HuH-7 (cell line): Measurements from ENCODE around the gene GAS5.
"Not testable (repeated sequence)": the region's sequence is repeated elsewhere in the genome, so short reads cannot be mapped to it uniquely, and the experiment has no call there.

Experiments
- DNase-seq: peaks from one replicate; pipeline ENCODE4 v3.0.0; 2011; ENCODE audit warnings: low spot score

The GAS5 gene

DNA sequence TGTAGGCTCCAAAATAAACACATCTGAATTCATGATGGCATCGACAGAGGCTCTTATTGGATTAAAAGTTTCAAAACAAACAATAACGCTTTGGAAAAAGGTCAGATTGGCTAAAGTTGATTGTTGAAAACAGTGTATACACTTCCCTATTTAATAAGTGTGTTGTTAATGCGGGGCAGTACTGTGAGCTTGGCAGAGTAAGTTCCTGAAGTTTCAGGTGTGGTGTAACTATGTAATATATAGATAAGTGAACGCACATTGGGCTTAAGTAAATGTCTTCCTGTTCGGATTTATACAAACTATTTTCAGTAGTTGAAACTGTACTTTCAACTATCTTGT, 1.2 kb upstream of the GAS5 start:
- no peak for DNase-seq

DNA sequence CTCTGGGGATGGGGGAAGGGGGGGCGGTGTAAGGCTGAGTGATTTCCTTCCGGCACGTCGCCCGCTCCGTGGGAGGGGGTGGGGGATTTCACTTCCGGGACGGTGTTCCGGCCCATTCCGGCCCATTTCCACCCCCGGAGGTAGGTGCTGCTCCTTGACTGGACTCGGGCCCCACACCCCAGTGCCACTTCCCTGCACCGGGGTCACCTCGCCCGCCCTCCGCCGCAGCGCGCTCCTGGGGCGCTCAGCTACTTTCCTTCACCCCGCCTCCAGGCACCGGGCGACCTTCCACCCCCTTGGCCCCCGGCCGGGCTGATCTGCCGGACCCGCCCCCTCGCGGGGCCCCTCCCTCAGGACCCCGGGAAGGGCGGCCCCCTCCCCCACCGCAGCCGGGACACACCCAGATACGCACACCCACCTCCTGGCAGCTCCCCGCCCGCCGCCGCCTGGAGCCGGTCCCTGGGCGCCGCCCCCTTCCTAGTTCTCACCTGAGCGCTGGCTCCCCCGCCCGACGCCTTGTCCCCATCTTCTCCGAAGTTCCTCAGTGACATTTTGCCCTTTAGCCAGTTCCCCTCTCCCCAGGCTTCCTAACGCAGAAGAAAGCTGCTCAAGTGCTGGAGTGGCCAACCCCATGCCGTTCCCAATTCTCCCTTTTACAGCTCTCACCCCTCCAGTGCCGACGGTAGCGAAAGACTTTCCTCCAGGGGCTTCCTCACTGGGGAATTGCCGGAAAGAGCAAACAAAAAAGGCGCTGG, 654 bp upstream of the GAS5 start, which contains the start of gene ZBTB37:
ZBTB37 (plus strand) TSS at position 115 of the 755 bp plus-strand sequence. CDS start 1,846 bp downstream, outside the sequence.
- peak; percentile 77 for DNase-seq

DNA sequence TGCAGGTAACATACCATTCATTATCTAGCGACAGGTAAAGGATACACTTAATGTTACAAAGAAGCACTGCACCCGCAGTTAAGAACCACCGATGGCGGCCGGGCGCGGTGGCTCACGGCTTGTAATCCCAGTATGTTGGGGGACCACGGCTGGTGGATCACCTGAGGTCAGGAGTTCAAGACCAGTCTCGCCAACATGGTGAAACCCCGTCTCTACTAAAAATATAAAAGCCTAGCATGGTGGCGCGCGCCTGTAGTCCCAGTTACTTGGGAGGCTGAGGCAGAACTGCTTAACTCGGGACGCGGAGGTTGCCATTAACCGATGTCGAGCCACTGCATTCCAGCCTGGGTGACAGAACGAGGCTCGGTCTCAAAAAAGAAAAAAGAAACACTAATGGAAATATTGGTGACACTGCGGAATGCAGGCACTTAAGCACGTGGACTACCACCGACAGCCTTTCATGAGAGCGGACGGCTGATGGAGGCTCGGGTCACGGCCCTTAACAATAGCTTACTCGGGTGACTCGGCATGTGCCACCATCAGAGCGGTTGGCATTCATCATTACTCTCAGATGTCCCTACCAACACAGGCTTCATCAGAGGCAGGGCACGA, 542 bp downstream of the GAS5 start:
- no peak for DNase-seq

DNA sequence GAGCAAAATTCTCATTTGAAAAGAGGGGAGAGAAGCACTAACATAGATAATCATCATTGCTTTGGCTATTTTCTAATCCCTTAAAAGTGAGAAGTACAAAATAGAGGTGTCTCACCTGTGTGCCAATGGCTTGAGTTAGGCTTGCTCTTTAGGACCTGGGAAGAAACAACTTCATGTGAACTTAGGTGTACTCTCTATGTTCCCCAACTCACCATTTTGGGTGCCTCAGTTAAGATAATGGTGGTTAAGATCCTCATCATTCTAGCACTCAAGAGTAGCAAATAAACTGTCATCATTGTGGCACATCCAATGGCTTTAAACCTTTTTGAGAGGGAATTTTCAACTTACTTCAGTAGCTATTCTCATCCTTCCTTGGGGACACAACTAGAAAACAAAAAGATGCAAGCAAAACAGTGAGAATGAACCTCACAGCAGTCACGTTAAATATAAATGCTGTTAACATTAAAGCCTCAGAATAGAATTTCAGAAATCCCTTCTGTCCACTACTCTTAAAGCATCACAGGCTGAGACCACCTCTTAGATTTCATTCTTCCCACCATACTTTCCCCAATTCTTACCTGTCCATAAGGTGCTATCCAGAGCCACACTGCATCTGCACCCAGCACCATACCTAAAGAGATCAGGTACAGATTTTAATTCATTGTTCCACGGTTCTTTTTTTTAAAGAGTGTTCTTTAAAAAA, 1.2 kb downstream of the GAS5 start:
- no peak for DNase-seq

- DNase-seq = no peak
These were observed 2.2 kb downstream of the GAS5 start for GRCh38 chr1:173865468-173866164.

GRCh38 chr1:173864179-173864867, 3.5 kb downstream of the GAS5 start:
- no peak for DNase-seq

- DNase-seq = no peak
These were observed 4.3 kb downstream of the GAS5 start for GRCh38 chr1:173863224-173864161.

- DNase-seq = no peak
These were observed 5.0 kb downstream of the GAS5 start for GRCh38 chr1:173862769-173863223.

DNA sequence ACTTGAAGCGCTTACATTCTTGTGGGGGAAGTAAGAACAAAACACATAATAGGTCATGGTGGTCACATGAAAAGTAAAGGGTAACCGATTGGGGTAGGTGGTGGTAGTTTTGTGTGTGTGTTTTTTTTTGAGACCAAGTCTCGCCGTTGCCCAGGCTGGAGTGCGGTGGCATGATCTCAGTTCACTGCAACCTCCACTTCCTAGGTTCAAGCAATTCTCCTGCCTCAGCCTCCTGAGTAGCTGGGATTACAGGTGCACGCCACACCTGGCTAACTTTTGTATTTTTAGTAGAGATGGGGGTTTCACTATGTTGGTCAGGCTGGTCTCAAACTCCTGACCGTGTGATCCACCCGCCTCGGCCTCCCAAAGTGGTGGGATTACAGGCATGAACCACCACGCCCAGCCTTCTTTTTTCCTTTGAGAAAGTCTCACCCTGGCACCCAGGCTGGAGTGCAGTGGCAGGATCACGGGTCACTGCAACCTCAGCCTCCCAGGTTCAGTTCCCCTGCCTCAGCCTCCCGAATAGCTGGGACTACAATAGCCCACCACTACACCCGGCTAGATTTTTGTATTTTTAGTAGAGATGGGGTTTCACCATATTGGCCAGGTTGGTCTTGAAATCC, 5.5 kb downstream of the GAS5 start:
- DNase-seq = not testable (repeated sequence)

GRCh38 chr1:173861731-173862145, 6.1 kb downstream of the GAS5 start:
- no peak for DNase-seq

GRCh38 chr1:173860065-173860464, 7.7 kb downstream of the GAS5 start:
- no peak for DNase-seq

DNA sequence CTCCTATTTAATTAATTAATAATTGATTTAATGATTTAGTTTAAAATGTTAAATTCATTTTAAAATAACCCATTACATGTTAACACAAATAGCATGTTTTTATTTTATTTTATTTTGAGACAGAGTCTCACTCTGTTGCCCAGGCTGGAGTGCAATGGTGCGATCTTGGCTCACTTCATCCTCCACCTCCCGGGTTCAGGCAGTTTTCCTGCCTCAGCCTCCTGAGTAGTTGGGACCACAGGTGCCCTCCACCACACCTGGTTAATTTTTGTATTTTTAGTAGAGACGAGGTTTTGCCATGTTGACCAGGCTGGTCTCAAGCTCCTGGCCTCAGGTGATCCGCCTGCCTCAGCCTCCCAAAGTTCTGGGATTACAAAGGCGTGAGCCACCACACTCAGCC, 8.2 kb downstream of the GAS5 start:
- not testable (repeated sequence) for DNase-seq

DNA sequence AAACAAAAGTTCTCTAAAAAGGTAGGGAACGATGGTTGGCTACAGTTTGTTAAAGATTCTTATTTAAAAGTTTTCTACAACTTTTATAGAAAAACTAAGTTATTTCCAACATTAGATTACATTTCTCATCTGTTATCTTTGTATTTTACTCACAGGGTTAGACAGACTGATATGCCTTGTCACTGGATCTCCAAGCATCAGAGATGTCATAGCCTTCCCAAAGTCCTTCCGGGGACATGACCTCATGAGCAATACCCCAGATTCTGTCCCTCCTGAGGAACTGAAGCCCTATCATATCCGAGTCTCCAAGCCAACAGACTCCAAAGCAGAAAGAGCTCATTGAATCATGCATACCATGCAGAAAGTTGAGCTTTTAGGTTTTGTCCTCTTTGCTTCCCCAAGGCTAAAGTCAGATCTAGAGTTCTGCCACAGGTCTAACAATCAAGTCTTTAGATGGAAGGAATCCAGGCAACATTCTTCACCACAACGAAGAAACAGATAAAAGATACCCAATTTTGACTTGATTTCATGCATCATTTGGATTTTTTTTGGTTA, 10.3 kb downstream of the GAS5 start:
- no peak for DNase-seq

DNA sequence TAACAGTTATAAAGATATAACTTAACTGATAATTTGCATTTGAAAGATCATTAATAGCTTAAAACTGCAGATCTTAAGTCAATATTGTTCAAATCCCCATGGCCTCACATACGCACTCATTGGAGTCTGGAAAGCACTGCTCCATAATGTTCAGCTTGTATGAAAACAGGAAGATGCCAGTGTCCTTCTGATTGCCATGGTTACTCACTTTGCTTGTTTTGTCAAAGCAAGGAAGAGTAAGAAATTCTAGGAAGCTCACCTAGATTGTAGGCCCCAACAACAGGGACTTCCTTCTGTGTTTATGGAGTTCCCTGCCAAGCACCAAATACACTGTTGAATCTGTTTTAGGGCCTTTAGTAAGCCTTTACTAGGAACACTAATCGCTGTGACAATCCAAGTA, 10.9 kb downstream of the GAS5 start:
- no peak for DNase-seq

GRCh38 chr1:173856014-173856413, 11.8 kb downstream of the GAS5 start:
- no peak for DNase-seq

GRCh38 chr1:173853074-173853473, 14.7 kb downstream of the GAS5 start:
- no peak for DNase-seq

GRCh38 chr1:173852105-173852504, 15.7 kb downstream of the GAS5 start:
- no peak for DNase-seq

DNA sequence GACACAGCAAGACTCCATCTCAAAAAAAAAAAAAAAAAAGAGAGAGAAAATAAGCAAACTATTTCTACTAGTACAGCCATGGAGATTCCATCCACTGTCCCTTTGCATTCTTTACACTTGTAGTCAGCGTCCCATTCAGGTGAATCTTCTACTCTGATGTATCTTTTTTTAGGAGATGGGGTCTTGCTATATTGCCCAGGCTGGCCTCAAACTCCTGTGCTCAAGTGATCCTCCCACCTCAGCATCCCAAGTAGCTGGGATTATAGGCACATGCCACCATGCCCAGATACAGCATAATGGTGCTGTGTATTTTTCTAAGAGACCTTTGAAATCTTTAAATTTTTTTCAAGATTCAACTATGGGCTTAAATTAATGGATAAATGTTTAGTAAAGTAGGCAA, 35.0 kb downstream of the GAS5 start:
- no peak for DNase-seq

DNA sequence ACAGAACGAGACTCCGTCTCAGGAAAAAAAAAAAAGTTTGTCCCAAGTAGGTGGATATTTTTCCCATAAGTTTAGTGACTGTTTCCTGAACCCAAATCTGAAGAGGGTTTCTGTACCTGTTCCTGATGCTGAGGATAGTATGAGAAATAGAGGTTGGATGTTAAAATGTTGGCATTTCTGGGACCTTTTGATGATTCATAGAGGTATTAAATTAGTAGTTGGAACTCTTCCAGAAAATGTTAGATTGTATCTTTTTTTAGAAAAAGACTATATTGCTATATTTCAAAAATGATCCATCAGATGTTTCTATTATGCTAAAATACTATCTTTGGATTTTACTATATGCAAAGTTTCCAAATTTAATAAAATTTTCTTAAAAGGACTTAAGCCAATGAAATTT, 40.2 kb downstream of the GAS5 start:
- no peak for DNase-seq
